H1 (cell line): ENCODE data around the gene CCDC106. TPM values are rescaled to one million over a fixed set of nuclear protein-coding genes. Genes with fewer than 3 reads are reported as not detected.

Experiments
- CTCF ChIA-PET: fragments of 300-600 bp; sonication (Branson Sonifier 250); formaldehyde crosslinking; loops from one replicate; lab custom pipeline; 2021; ENCODE audit not compliant: partially characterized antibody; lab: Charles Lee
- POLR2A ChIA-PET: fragments of 300-600 bp; sonication (Branson Sonifier 250); formaldehyde crosslinking; loops from one replicate; lab custom pipeline; 2021; ENCODE audit warnings: inconsistent platforms; ENCODE audit not compliant: partially characterized antibody; lab: Charles Lee
- DNase-seq, 2 experiments: peaks; one replicate each; pipeline versions ENCODE4 v3.0.0 to v3.0.0-alpha.2; 2010 to 2022; ENCODE audit warnings: low spot score in 2 of 2, low read depth in 1 of 2, mixed read lengths in 1 of 2
- FAIRE-seq: peaks from 2 replicates; lab custom pipeline; 2011; peaks lifted over from hg19 to GRCh38; lab: Jason Lieb, UNC
- H2AFZ ChIP-seq: 2 replicates; pipeline ENCODE4 v1.8.1; 2012; ENCODE audit warnings: low read length, inconsistent platforms
- H2AK5ac ChIP-seq: 2 replicates; pipeline ENCODE4 v1.6.1; 2013; ENCODE audit warnings: low read depth, low read length
- H2BK120ac ChIP-seq: replicated peaks from 2 replicates; pipeline ENCODE3; 2013; ENCODE audit warnings: low read depth, low read length, inconsistent platforms
- H2BK12ac ChIP-seq: 2 replicates; pipeline ENCODE4 v1.6.1; 2013; ENCODE audit warnings: low read depth, low read length
- H2BK15ac ChIP-seq: 2 replicates; pipeline ENCODE4 v1.6.1; 2013; ENCODE audit warnings: low read length
- H2BK20ac ChIP-seq: 2 replicates; pipeline ENCODE4 v1.6.1; 2013; ENCODE audit warnings: low read length
- H2BK5ac ChIP-seq: 2 replicates; pipeline ENCODE4 v1.6.1; 2013; ENCODE audit warnings: low read depth, low read length
- H3K14ac ChIP-seq: 2 replicates; pipeline ENCODE4 v1.6.1; 2013; ENCODE audit warnings: inconsistent platforms; ENCODE audit not compliant: insufficient read length
- H3K18ac ChIP-seq: 2 replicates; pipeline ENCODE4 v1.6.1; 2013; ENCODE audit warnings: low read length; ENCODE audit errors: extremely low read depth
- H3K23ac ChIP-seq: 2 replicates; pipeline ENCODE4 v1.6.1; 2013; ENCODE audit warnings: inconsistent platforms; ENCODE audit not compliant: insufficient read length
- H3K23me2 ChIP-seq: 2 replicates; pipeline ENCODE4 v1.6.1; 2013; ENCODE audit warnings: low read depth, low read length
- H3K27ac ChIP-seq: 2 replicates; pipeline ENCODE4 v1.6.1; 2011; ENCODE audit warnings: low read depth, low read length, inconsistent platforms
- H3K27me3 ChIP-seq, 4 experiments: replicated peaks in 1 of 4; 1 replicate in 1 of 4; 2 replicates in 3 of 4; pipeline versions ENCODE4 v1.6.1 to v1.8.1; 2011 to 2013; ENCODE audit warnings: low read length in 3 of 4, mild to moderate bottlenecking in 3 of 4, inconsistent platforms in 2 of 4, mixed read lengths in 2 of 4, moderate library complexity in 1 of 4; ENCODE audit not compliant: control insufficient read depth in 3 of 4, insufficient read depth in 3 of 4; ENCODE audit errors: extremely low read depth in 1 of 4
- H3K36me3 ChIP-seq, 4 experiments: 2 replicates each; pipeline versions ENCODE4 v1.6.1 to v1.8.1; 2011 to 2013; ENCODE audit warnings: mild to moderate bottlenecking in 4 of 4, low read length in 3 of 4, moderate library complexity in 2 of 4, control low read depth in 1 of 4, inconsistent platforms in 1 of 4; ENCODE audit not compliant: insufficient read depth in 4 of 4, control insufficient read depth in 2 of 4
- H3K4ac ChIP-seq: replicated peaks from 2 replicates; pipeline ENCODE3; 2013; ENCODE audit warnings: low read length, low read depth, mixed read lengths, inconsistent platforms; ENCODE audit not compliant: insufficient read length
- H3K4me1 ChIP-seq, 4 experiments: replicated peaks in 1 of 4; 1 replicate in 1 of 4; 2 replicates in 3 of 4; pipeline versions ENCODE4 v1.6.1 to v1.8.1; 2011 to 2013; ENCODE audit warnings: low read length in 3 of 4, inconsistent platforms in 2 of 4, mixed read lengths in 1 of 4; ENCODE audit not compliant: insufficient read depth in 4 of 4, control insufficient read depth in 3 of 4
- H3K4me2 ChIP-seq, 2 experiments: 2 replicates each; pipeline versions ENCODE4 v1.6.1 to v1.8.1; 2011 to 2013; ENCODE audit warnings: low read depth in 2 of 2, low read length in 2 of 2, control low read depth in 1 of 2, inconsistent platforms in 1 of 2, mild to moderate bottlenecking in 1 of 2; ENCODE audit not compliant: insufficient read depth in 1 of 2
- H3K4me3 ChIP-seq, 4 experiments: fragments of 200-600, 300-600 bp in 1 of 4; sonication (generic), shearing (Covaris generic), sonication (Bioruptor Twin) in 1 of 4; 2 replicates each; pipeline versions ENCODE4 v1.5.1 to v1.8.1; 2011 to 2016; ENCODE audit warnings: low read length in 4 of 4, low read depth in 3 of 4, control low read depth in 2 of 4, inconsistent platforms in 2 of 4, mild to moderate bottlenecking in 2 of 4, mixed read lengths in 1 of 4, moderate library complexity in 1 of 4; ENCODE audit not compliant: insufficient read depth in 2 of 4; ENCODE audit errors: extremely low read depth in 1 of 4
- H3K56ac ChIP-seq: replicated peaks from 2 replicates; pipeline ENCODE3; 2013; ENCODE audit warnings: low read depth, mild to moderate bottlenecking, mixed read lengths, low read length, inconsistent platforms; ENCODE audit not compliant: insufficient read length
- H3K79me1 ChIP-seq: 2 replicates; pipeline ENCODE4 v1.6.1; 2013; ENCODE audit warnings: low read depth, low read length, control low read depth
- H3K79me2 ChIP-seq, 2 experiments: 2 replicates each; pipeline versions ENCODE4 v1.6.1 to v1.8.1; 2012 to 2013; ENCODE audit warnings: low read length in 2 of 2, mild to moderate bottlenecking in 2 of 2, inconsistent platforms in 1 of 2; ENCODE audit not compliant: insufficient read depth in 2 of 2, control insufficient read depth in 1 of 2
- H3K9ac ChIP-seq, 4 experiments: replicated peaks in 1 of 4; 1 replicate in 1 of 4; 2 replicates in 3 of 4; pipeline versions ENCODE4 v1.6.1 to v1.8.1; 2011 to 2013; ENCODE audit warnings: low read depth in 3 of 4, low read length in 3 of 4, control low read depth in 2 of 4, mild to moderate bottlenecking in 2 of 4, moderate library complexity in 2 of 4, inconsistent platforms in 1 of 4; ENCODE audit errors: extremely low read depth in 1 of 4
- H3K9me3 ChIP-seq, 2 experiments: 2 replicates each; pipeline versions ENCODE4 v1.6.1 to v1.8.1; 2012 to 2013; ENCODE audit warnings: mild to moderate bottlenecking in 2 of 2, moderate library complexity in 2 of 2, control low read depth in 1 of 2, inconsistent platforms in 1 of 2, low read depth in 1 of 2, low read length in 1 of 2, mixed read lengths in 1 of 2; ENCODE audit not compliant: insufficient read depth in 2 of 2
- H4K20me1 ChIP-seq, 2 experiments: replicated peaks in 1 of 2; 2 replicates each; pipeline versions ENCODE3 to v1.8.1; 2011 to 2013; ENCODE audit warnings: inconsistent platforms in 2 of 2, low read length in 2 of 2, mild to moderate bottlenecking in 1 of 2; ENCODE audit not compliant: insufficient read depth in 2 of 2, control insufficient read depth in 1 of 2
- H4K5ac ChIP-seq: 2 replicates; pipeline ENCODE4 v1.6.1; 2013; ENCODE audit warnings: low read length, low read depth, mixed read lengths, inconsistent platforms; ENCODE audit not compliant: insufficient read length
- H4K8ac ChIP-seq: 2 replicates; pipeline ENCODE4 v1.8.0; 2013; ENCODE audit warnings: mild to moderate bottlenecking, moderate library complexity, low read length, inconsistent platforms; ENCODE audit not compliant: insufficient read depth; ENCODE audit errors: extremely low read depth
- H4K91ac ChIP-seq: replicated peaks from 2 replicates; pipeline ENCODE3; 2013; ENCODE audit warnings: low read length, mixed read lengths, inconsistent platforms; ENCODE audit not compliant: insufficient read length
- ATF2 ChIP-seq: IDR thresholded peaks from 2 replicates; pipeline ENCODE4 v1.6.1; 2012; ENCODE audit warnings: low read length, inconsistent platforms
- BRCA1 ChIP-seq: IDR thresholded peaks from 2 replicates; pipeline ENCODE4 v1.6.1; 2012; ENCODE audit warnings: low read depth, low read length, improper control_type of control experiment
- CBX8 ChIP-seq: fragments of 300-800, 300-1000 bp; sonication (generic); IDR thresholded peaks from 2 replicates; pipeline ENCODE4 v1.7.1; 2016; ENCODE audit warnings: low read depth, low read length, borderline replicate concordance
- CHD1 ChIP-seq: IDR thresholded peaks from 2 replicates; pipeline ENCODE4 v1.6.1; 2012; ENCODE audit warnings: low read depth, low read length, improper control_type of control experiment
- JUND ChIP-seq: IDR thresholded peaks from 2 replicates; pipeline ENCODE4 v1.6.1; 2011; ENCODE audit warnings: mild to moderate bottlenecking, improper control_type of control experiment, low read length
- KDM4A ChIP-seq: IDR thresholded peaks from one replicate; pipeline ENCODE4 v1.7.1; 2012; ENCODE audit warnings: low read depth, mild to moderate bottlenecking, moderate library complexity, low read length, inconsistent platforms; ENCODE audit not compliant: severe bottlenecking
- PHF8 ChIP-seq: fragments of 200-600 bp; sonication (generic); conservative IDR thresholded peaks from 2 replicates; pipeline ENCODE4 v1.7.1; 2012; ENCODE audit warnings: low read depth, mild to moderate bottlenecking, inconsistent platforms, low read length, moderate library complexity
- RFX5 ChIP-seq: IDR thresholded peaks from 2 replicates; pipeline ENCODE4 v1.6.1; 2011; ENCODE audit warnings: low read depth, low read length, improper control_type of control experiment, borderline replicate concordance
- RNF2 ChIP-seq: fragments of 200-900, 300-1000 bp; sonication (generic); IDR thresholded peaks from 2 replicates; pipeline ENCODE4 v1.7.1; 2016; ENCODE audit warnings: borderline replicate concordance, low read depth, mild to moderate bottlenecking, antibody characterized with exemption, low read length; ENCODE audit not compliant: poor library complexity, severe bottlenecking; ENCODE audit errors: missing control alignments
- SP4 ChIP-seq: IDR thresholded peaks from 2 replicates; pipeline ENCODE4 v1.6.1; 2012; ENCODE audit warnings: low read length, inconsistent platforms
- WGBS, 2 experiments: shearing (Covaris generic) in 1 of 2; methylation state at CpG; one replicate each; pipeline versions ENCODE4 v1.1.6 to v1.1.7; 2013 to 2015; ENCODE audit warnings: low lambda C conversion rate in 2 of 2, mixed read lengths in 2 of 2, inconsistent platforms in 1 of 2, low coverage in 1 of 2, missing lambda C conversion rate in 1 of 2; ENCODE audit not compliant: insufficient replicate concordance in 2 of 2, insufficient coverage in 1 of 2, insufficient read length in 1 of 2; ENCODE audit errors: extremely low coverage in 1 of 2, missing lambda C conversion rate in 1 of 2; 5-methylcytosine and 5-hydroxymethylcytosine counted together
- polyA plus RNA-seq, 7 experiments: library from polyadenylated mRNA; depleted of rRNA in 3 of 7; stranded (reverse) in 5 of 7; unstranded in 2 of 7; fragments of >200 nt in 5 of 7; fragments of 200-250 nt in 2 of 7; gene quantifications; 1 replicate in 5 of 7; 2 replicates in 1 of 7; 4 replicates in 1 of 7; pipeline versions ENCODE4 v1.2.1 to v1.2.3, GENCODE V29; 2011 to 2013; ENCODE audit warnings: missing spikeins in 2 of 7, mixed read lengths in 2 of 7
- total RNA-seq: library from RNA; stranded (reverse); fragmentation: NEBNext Ultra II Directional; extraction: Animal tissue kit (Norgen Biotek cat#: 25700); gene quantifications from 2 replicates; pipeline ENCODE4 v1.2.1, GENCODE V29; 2021

The CCDC106 gene
- total and polyA plus RNA-seq, 2 of the 8 experiments (the other 6 are each of a cell fraction or from before 2014, with no cell fraction given): 12.0 to 20.1 TPM

GRCh38 chr19:55600662-55601028 is 47.4 kb upstream of the CCDC106 start:
- Histone ChIP-seq H3K14ac (no peak overlapping the region), H3K79me1 (peaks cover 3% of the 10 kb centered on the region), H3K4ac (peak overlapping the region; percentile 93), H3K36me3 (peaks cover 0 to 6% (median 4%) of the 10 kb centered on the region in 4 experiments; a peak in 3 of 8 replicates), H3K56ac (no peak overlapping the region), H4K20me1 (peaks cover 0 to 4% of the 10 kb centered on the region in 2 experiments), H3K18ac (peak overlapping the region; percentile 44), H3K4me3 (peak overlapping the region; percentile 50 to 83 (median 68)), H3K4me1 (peaks cover 0 to 14% (median 8%) of the 10 kb centered on the region in 4 experiments; a peak in 5 of 7 replicates), H2AK5ac (no peak overlapping the region; the same call in 1 of the 2 replicates), H2BK12ac (peak overlapping the region; percentile 53; the same call in 1 of the 2 replicates), H3K4me2 (peak overlapping the region; percentile 90 to 95), H2BK5ac (peak overlapping the region; percentile 68; the same call in 1 of the 2 replicates), H2AFZ (no peak overlapping the region), H3K79me2 (peaks cover 0 to 3% of the 10 kb centered on the region in 2 experiments; a peak in 2 of 4 replicates), H3K27me3 (no peaks in the 10 kb centered on the region), H4K5ac (peak overlapping the region; percentile 62), H3K9ac (peak overlapping the region in 3 of 4 experiments; percentile 29 to 77 (median 40); a peak in 4 of 7 replicates), H2BK20ac (no peak overlapping the region; the same call in 1 of the 2 replicates), H3K23ac (no peak overlapping the region), H3K23me2 (peaks cover 14% of the 10 kb centered on the region), H4K91ac (peak overlapping the region; percentile 94), H3K27ac (peak overlapping the region; percentile 37; the same call in 1 of the 2 replicates), H4K8ac (peak overlapping the region; percentile 82; the same call in 1 of the 2 replicates), H2BK120ac (peak overlapping the region; percentile 26), H3K9me3 (no peaks in the 10 kb centered on the region), H2BK15ac (0 out of 2 replicates have a peak overlapping the region, but pooled peaks have one; percentile 31)
- ChIA-PET POLR2A (interaction anchor here (0.8 to 2.5 kb wide), 9 partner anchors 12 to 278 kb away, joined by 3 to 6 read pairs (median 4); no protein-coding TSS in a partner anchor), CTCF (interaction anchor here (0.6 to 1.1 kb wide), 3 partner anchors 17 to 54 kb away, joined by 3 read pairs; no protein-coding TSS in a partner anchor)
- 20% methylated on average over 8 of the region's 15 CpGs; no CpG with 5 or more reads in 1 of the 2 experiments for WGBS, 2 experiments
- FAIRE-seq: no peak
- no peak for DNase-seq
- no peak for TF ChIP-seq ATF2
- no peak for TF ChIP-seq CHD1
- 0 out of 2 replicates have a peak, but pooled peaks have one; percentile 7 for TF ChIP-seq SP4
- no peak for TF ChIP-seq JUND
- peak; percentile 11 for TF ChIP-seq KDM4A
- TF ChIP-seq BRCA1: no peak
- TF ChIP-seq RFX5: no peak
- no peak for TF ChIP-seq CBX8
- TF ChIP-seq RNF2: no peak
- 0 out of 2 replicates have a peak, but pooled peaks have one; percentile 10 for TF ChIP-seq PHF8
